GM18526 (cell line): ENCODE data around the gene PAX5.

Experiments used
- POLR2A ChIP-seq: IDR thresholded peaks from 3 replicates; pipeline ENCODE4 v1.6.1; 2011; ENCODE audit not compliant: insufficient read length; ENCODE audit errors: extremely low read depth

PAX5 gene

DNA sequence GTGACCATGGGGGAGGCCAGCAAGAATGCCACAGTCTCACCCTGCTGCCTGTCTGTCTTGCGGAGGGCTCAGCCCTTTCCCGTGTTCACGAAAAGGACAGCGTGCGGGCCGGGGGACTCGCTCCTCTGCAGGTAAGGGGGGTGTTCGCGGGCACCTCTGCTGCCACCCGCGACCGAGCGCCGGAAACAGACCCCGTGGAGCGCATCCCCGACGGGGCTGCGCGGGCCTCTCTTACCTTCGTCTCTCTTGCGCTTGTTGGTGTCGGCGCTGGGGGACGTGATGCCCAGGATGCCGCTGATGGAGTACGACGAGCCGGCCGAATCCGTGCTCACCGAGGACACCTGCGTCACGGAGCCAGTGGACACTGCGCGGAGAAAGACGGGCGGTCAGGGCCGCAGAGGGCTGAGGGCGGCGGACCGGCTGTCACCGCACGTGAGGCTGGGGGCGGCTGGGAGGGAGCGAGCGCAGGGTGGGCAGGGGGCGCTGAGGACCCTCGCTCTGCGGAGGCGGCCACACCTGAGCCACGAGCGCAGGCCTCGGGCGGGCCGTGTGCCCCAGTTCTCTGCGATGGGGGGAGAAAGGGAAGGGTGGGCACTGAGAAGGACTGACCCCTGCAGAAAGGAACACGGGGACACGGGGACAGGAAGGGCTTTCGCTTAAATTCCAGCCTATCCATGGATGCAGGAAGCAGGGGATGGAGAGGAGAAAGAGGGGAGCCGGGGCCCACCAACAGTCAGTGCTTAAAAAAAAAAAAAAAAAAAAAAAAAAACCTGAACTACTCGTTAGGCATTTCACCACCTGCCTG lies 31.5 kb downstream of the PAX5 start:
- TF ChIP-seq POLR2A, result peak; percentile 8

DNA sequence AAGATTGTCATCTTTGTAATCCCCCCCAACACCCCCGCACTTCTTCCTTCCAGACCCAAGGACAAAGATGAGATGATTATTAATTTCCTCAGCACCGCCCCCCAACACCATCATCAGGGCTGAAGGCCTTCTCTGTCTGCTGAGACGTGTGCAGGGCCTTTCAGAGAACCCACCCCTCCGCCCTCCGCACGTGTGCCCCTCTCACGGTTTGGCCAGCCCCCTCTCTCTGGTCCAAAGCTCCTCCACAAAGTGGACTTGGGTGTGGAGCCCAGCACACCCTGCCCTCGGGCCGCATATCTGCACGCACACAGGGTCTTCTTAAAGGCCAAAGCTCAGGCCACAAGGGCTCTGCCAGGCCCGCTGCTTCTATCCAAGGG lies 32.0 kb downstream of the PAX5 start:
- peak; percentile 44 for TF ChIP-seq POLR2A

DNA sequence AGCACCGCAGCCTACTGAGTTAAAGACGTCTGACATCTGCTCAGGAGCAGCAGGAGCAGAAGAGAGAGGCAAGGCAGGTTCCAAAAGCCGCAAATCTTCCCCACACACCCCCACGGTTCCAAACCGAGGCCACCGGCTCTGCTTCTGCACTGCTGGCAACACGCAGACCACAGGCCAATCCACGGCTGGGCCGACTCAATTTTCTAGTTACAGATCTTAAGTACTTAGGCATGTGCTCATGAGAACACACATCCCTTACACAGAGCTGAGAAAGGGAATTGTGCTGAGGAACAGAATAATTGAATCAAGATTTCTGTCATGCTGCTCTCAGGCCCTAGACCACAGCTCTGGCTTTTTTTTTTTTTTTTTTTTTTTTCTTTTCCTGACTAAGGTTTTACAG lies 32.6 kb downstream of the PAX5 start:
- TF ChIP-seq POLR2A, result peak; percentile 10

DNA sequence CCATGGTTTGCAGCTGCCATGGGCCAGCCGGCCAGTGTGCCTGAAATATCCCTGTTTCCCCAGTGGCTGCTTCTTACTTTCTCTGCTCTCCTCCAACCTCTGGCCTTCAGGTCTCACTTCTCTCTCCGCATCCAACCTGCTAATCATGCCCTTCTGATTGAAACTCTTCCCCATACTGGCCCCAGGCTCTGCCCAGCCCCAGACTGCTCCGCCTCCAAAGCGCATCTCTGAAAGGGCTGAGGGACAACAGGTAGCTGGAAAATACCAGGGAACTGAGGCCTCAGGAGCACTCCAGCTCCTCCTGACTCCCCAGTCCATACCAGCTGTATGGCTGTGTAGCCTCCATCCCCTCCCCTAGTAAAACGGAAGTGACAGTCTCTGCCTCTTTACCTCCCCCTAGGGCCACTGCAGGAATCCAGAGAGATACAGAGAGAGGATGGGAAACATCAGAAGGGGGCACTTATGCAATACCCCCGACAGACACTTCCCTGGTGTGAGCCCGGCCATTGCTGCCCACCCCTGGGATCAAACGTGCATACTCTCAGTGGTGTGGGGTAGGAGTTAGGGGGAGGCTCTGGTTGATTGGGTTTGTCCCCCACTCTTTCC lies 34.2 kb downstream of the PAX5 start:
- TF ChIP-seq POLR2A, result no peak

DNA sequence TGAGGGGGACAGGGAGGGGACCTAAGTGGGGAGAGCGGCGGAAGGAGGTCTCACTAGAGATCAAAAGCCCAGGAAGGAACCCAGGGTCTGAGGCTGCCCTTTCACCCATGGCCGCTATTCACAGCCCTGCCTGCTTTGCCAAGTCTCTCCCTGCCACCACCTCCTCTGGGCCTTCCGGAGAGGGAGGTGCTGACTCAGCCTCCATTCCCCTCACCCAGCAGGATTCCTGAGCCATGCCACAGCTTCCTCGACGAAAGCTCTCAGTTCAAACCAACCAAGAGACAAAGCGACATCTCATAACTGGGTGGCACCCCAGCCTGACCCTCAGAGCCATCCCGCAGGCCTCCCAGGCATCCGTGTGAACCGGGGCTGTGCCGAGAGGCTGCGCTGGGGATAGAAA lies 36.7 kb downstream of the PAX5 start:
- TF ChIP-seq POLR2A, result no peak

DNA sequence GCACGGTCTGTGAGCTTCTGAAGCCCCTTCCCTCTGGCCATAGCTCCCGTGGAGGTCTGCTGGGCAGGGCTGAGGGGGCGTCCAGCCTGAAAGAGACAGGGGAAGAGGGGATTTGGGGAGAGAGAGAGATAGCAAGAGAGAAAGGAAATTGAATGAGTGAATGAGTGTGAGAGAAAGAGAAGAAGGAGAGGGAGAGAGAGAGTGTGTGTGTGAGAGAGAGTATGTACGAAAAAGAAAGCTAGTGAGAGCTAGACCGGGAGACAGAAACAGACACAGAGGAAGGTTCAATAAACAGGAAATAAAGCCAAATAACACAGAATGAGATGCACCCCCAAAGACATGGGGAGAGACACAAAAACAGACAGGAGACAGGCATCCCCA lies 37.4 kb downstream of the PAX5 start:
- no peak for TF ChIP-seq POLR2A

DNA sequence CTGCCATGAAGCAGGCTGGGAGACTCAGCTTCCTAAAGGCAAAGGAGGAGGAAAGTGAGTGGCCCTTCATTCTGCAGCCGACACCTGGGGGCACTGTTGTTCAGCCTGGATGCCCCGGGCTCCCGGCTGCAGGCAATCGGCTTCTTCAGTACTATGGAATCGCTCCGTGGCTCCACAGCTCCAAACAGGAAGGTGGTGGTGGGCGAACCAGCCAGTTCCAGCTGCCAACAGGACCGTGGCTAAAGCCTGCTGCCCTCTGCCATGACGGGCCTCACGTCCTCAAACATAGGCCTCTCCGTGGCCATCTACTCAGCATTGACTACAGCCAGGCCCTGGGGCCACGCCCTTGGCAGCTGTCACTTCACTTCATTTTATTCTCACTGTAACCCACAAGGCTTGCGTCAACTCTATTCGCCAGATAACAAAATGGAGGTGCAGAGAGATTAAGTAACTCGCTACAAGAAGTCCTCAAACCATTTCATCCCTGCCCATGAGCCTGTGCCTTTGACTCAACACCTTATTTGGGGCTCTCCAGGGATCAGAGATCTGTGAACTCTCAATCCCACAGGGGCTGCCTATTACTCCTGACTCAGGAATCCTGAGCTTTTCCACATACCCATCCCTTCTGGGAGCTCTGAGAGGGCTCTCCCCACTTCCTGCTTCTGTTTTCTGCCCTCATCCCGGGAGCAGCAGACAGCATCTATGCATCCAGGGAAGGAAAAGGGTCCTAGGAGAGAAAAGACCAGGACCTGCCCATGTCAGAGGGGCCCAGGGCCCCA lies 38.0 kb downstream of the PAX5 start:
- peak; percentile 30 for TF ChIP-seq POLR2A

DNA sequence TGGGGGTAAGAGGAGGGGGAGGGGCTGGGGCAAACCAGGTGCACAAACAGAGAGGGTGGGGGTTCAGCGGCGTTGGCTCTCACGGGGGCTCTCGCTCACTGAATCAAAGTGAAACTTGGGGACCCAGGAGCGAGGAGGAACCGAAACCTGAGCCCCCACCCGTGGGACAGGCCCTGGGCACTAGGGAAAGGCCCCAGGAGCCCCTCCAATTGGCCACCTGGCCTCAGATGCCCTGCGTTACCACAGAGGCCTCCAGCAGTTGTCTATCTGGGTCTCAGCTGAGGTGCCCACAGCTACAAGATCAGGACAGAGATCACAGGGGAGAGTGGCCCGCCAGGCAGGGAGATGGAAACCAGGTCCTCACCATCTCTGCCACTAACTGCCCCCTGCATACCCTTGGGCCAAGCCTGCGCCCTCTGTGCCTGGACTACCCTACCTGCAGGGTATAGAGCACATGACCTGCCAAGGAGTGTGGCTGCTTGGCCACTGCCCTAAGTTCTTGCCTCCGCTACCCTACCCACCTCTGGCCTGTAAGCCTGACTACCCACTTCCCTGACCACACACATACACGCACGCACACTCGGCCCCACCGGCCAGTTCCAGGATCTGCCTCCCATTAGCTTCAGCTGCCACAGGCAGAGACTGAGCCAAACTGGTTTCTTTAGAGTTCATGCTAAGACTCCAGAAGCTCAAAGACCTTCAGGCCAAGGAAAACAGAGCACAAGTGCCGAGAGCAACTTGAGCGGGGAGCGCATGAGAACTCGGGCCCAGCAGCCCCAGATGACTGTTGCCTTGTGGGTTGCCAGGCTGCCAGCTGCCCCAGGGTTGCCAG lies 39.9 kb downstream of the PAX5 start:
- peak; percentile 43 for TF ChIP-seq POLR2A

DNA sequence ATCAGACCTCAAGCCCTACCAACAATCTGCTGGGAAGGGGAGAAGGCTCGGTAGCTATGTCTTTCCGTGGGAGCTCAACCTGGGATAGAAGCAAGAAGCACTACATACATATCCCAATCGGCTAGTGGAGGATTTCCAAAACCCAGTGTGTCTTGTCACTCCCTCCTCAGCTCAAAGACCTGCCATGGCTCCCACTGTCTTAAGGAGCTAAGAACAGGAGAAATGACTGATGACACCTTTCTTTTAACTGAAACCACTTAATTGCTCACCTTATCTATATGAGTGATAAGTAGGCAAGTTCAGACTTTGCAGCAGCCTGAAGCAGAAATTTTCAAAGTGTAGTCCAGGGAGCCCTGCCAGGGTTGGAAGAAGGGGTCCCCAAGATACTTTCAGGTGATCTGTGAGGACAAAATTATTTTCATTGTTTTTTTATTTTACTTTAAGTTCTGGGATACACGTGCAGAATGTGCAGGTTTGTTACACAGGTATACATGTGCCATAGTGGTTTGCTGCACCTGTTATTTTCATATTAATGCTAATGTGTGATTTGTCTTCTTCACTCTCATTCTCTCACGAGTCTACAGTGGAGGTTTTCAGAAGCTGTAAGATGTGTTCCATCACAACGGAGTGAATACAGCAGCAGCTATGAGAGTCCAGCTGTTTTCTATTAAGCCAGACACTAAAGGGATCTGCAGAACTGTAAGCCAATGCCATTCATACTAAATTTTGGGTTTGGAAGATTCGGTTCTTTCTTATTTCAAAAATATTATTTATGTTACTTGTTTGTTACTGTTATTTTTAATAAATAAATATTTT lies 41.4 kb downstream of the PAX5 start:
- TF ChIP-seq POLR2A, result no peak

DNA sequence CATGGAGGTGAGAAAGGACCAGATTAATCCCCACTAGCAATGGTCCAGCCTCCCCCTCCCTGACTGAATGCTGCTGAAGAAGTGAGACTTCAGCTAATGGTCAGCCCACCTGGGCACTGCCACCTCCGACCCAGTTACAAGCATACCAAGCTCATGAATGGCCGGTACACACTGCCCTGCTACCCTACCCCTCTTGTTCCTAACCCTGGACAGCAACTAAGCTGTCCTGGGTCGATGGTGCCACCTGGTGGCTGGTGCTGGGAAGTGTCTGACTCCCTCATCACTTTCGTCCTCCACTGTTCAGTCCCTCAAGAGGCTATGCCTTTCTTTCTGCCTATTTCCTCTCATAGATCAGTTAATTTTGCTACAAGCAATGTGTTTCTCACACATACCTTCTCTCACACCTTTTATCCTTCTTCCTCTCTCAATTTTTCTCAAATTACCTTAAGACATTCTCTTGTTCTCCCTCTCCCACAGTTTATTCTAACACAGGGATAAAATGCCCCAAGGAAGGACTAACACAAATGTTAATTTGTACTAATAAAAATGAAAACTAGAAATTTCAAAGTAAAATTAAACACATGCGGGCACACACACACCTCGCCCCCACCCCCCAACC lies 42.4 kb downstream of the PAX5 start:
- TF ChIP-seq POLR2A, result no peak

DNA sequence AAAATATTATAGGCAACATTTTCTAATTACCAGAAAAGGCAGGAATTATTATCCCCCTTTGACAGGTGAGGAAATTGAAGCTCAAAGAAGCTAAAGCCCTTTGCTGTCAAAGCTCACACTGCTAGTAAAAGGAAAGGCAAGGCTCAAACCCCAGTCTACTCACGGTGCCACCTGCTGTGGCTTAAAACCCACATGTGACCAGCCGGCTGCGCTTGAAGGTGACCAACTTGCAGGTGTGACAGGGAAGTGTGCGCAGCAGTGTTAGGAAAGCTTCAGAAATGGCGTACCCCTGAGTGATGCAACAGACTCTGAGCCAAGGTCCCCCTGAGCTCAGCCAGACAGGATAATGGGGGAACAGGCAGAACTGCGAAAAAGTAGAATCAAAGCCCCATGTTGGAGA lies 45.2 kb downstream of the PAX5 start:
- no peak for TF ChIP-seq POLR2A

DNA sequence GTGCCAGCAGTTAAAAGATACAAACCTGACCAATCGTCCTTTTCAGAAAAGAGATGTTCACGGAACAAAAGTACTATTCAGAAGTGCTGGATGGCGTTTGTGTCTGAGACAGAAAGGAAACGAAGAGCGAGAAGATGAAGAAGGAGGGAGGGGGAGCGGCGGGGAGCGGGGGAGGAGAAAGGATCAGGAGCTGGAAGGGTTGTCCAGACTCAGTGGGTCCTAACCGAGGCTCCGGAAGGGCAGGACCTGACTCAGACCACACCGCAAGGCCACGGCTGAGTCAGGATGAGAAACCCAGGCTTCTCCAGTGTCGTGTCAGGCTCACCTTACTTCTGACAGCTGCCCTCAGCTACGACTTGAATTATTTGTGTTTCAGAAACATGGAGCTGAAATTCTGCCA lies 46.2 kb downstream of the PAX5 start:
- no peak for TF ChIP-seq POLR2A

DNA sequence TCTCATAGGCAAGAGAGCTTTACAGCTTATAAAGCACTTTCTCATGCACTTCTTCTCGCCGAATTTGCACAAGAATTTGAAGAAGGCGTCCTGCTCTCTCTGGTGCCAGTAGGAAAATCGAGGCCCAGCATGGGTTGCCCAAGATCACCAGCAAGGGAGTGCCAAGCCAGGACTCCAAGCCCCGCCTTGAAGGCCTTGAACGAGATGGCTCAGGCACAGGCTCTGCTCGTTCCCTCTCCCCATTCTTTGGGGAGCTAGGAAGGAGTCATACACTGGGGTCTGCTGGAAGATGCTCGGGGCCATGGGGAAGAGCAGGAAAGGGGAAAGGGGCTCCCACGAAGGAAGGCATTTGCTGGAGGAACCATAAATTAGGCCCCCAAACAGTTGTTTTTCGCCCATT lies 46.7 kb downstream of the PAX5 start:
- TF ChIP-seq POLR2A, result no peak
